ENCODE results near the gene LELP1.

- no peak for TF ChIP-seq CTCF (conservative IDR thresholded peaks at IDR 0.05; ENCODE audit: low read depth in 2 of 2)
- TF ChIP-seq EZH2phosphoT487 (IDR thresholded peaks at IDR 0.05; ENCODE audit: unreplicated experiment), result no peak
- TF ChIP-seq, protein P1, sequence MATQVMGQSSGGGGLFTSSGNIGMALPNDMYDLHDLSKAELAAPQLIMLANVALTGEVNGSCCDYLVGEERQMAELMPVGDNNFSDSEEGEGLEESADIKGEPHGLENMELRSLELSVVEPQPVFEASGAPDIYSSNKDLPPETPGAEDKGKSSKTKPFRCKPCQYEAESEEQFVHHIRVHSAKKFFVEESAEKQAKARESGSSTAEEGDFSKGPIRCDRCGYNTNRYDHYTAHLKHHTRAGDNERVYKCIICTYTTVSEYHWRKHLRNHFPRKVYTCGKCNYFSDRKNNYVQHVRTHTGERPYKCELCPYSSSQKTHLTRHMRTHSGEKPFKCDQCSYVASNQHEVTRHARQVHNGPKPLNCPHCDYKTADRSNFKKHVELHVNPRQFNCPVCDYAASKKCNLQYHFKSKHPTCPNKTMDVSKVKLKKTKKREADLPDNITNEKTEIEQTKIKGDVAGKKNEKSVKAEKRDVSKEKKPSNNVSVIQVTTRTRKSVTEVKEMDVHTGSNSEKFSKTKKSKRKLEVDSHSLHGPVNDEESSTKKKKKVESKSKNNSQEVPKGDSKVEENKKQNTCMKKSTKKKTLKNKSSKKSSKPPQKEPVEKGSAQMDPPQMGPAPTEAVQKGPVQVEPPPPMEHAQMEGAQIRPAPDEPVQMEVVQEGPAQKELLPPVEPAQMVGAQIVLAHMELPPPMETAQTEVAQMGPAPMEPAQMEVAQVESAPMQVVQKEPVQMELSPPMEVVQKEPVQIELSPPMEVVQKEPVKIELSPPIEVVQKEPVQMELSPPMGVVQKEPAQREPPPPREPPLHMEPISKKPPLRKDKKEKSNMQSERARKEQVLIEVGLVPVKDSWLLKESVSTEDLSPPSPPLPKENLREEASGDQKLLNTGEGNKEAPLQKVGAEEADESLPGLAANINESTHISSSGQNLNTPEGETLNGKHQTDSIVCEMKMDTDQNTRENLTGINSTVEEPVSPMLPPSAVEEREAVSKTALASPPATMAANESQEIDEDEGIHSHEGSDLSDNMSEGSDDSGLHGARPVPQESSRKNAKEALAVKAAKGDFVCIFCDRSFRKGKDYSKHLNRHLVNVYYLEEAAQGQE (IDR thresholded peaks at IDR 0.05; ENCODE audit: unreplicated experiment), result no peak
- TF ChIP-seq JUNB (IDR thresholded peaks at IDR 0.05; ENCODE audit: unreplicated experiment), result no peak
- no peak for TF ChIP-seq CREB1 (CRISPR knock-in tag; IDR thresholded peaks at IDR 0.05; ENCODE audit: low read depth)
- TF ChIP-seq EZH2 (IDR thresholded peaks at IDR 0.05; ENCODE audit: low read depth, unreplicated experiment), result no peak
- no peak for TF ChIP-seq POLR2AphosphoS5 (IDR thresholded peaks at IDR 0.05; ENCODE audit: low read depth)
- no peak for TF ChIP-seq NANOG (IDR thresholded peaks at IDR 0.05; ENCODE audit: borderline replicate concordance)
- TF ChIP-seq ZNF331 (CRISPR knock-in tag; IDR thresholded peaks at IDR 0.05; ENCODE audit: low read depth), result no peak
- TF ChIP-seq, protein P2, sequence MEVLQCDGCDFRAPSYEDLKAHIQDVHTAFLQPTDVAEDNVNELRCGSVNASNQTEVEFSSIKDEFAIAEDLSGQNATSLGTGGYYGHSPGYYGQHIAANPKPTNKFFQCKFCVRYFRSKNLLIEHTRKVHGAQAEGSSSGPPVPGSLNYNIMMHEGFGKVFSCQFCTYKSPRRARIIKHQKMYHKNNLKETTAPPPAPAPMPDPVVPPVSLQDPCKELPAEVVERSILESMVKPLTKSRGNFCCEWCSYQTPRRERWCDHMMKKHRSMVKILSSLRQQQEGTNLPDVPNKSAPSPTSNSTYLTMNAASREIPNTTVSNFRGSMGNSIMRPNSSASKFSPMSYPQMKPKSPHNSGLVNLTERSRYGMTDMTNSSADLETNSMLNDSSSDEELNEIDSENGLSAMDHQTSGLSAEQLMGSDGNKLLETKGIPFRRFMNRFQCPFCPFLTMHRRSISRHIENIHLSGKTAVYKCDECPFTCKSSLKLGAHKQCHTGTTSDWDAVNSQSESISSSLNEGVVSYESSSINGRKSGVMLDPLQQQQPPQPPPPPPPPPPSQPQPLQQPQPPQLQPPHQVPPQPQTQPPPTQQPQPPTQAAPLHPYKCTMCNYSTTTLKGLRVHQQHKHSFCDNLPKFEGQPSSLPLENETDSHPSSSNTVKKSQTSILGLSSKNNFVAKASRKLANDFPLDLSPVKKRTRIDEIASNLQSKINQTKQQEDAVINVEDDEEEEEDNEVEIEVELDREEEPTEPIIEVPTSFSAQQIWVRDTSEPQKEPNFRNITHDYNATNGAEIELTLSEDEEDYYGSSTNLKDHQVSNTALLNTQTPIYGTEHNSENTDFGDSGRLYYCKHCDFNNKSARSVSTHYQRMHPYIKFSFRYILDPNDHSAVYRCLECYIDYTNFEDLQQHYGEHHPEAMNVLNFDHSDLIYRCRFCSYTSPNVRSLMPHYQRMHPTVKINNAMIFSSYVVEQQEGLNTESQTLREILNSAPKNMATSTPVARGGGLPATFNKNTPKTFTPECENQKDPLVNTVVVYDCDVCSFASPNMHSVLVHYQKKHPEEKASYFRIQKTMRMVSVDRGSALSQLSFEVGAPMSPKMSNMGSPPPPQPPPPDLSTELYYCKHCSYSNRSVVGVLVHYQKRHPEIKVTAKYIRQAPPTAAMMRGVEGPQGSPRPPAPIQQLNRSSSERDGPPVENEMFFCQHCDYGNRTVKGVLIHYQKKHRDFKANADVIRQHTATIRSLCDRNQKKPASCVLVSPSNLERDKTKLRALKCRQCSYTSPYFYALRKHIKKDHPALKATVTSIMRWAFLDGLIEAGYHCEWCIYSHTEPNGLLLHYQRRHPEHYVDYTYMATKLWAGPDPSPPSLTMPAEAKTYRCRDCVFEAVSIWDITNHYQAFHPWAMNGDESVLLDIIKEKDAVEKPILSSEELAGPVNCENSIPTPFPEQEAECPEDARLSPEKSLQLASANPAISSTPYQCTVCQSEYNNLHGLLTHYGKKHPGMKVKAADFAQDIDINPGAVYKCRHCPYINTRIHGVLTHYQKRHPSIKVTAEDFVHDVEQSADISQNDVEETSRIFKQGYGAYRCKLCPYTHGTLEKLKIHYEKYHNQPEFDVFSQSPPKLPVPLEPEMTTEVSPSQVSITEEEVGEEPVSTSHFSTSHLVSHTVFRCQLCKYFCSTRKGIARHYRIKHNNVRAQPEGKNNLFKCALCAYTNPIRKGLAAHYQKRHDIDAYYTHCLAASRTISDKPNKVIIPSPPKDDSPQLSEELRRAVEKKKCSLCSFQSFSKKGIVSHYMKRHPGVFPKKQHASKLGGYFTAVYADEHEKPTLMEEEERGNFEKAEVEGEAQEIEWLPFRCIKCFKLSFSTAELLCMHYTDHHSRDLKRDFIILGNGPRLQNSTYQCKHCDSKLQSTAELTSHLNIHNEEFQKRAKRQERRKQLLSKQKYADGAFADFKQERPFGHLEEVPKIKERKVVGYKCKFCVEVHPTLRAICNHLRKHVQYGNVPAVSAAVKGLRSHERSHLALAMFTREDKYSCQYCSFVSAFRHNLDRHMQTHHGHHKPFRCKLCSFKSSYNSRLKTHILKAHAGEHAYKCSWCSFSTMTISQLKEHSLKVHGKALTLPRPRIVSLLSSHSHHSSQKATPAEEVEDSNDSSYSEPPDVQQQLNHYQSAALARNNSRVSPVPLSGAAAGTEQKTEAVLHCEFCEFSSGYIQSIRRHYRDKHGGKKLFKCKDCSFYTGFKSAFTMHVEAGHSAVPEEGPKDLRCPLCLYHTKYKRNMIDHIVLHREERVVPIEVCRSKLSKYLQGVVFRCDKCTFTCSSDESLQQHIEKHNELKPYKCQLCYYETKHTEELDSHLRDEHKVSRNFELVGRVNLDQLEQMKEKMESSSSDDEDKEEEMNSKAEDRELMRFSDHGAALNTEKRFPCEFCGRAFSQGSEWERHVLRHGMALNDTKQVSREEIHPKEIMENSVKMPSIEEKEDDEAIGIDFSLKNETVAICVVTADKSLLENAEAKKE (CRISPR knock-in tag; IDR thresholded peaks at IDR 0.05), result no peak
These were observed 24.6 kb downstream of the LELP1 start for GRCh38 chr1:153227810-153228209.
